Ishikawa (cell line): ENCODE data around the gene NGFR.

Experiments
- CEBPB ChIP-seq: IDR thresholded peaks from 2 replicates; pipeline ENCODE4 v1.6.1; 2012
- CREB1 ChIP-seq: IDR thresholded peaks from 2 replicates; pipeline ENCODE4 v1.6.1; 2012; ENCODE audit warnings: low read depth
- EGR1 ChIP-seq: IDR thresholded peaks from 2 replicates; pipeline ENCODE4 v1.6.1; 2012
- EP300 ChIP-seq: IDR thresholded peaks from 2 replicates; pipeline ENCODE4 v1.6.1; 2012; ENCODE audit warnings: borderline replicate concordance
- FOXM1 ChIP-seq: IDR thresholded peaks from 2 replicates; pipeline ENCODE4 v1.6.1; 2012; ENCODE audit warnings: low read depth, borderline replicate concordance
- MAX ChIP-seq: IDR thresholded peaks from 2 replicates; pipeline ENCODE4 v1.6.1; 2012
- NFIC ChIP-seq: IDR thresholded peaks from 2 replicates; pipeline ENCODE4 v1.6.1; 2012
- RAD21 ChIP-seq: IDR thresholded peaks from 2 replicates; pipeline ENCODE4 v1.6.1; 2012; ENCODE audit warnings: low read depth
- TAF1 ChIP-seq: IDR thresholded peaks from 2 replicates; pipeline ENCODE4 v1.6.1; 2012; ENCODE audit warnings: low read depth, mild to moderate bottlenecking
- TCF12 ChIP-seq: IDR thresholded peaks from 2 replicates; pipeline ENCODE4 v1.6.1; 2012; ENCODE audit warnings: low read depth
- TEAD4 ChIP-seq: IDR thresholded peaks from 2 replicates; pipeline ENCODE4 v1.6.1; 2012
- USF1 ChIP-seq: IDR thresholded peaks from 2 replicates; pipeline ENCODE4 v1.6.1; 2012
- YY1 ChIP-seq: IDR thresholded peaks from 2 replicates; pipeline ENCODE4 v1.6.1; 2012; ENCODE audit warnings: low read depth
- ZBTB7A ChIP-seq: IDR thresholded peaks from 2 replicates; pipeline ENCODE4 v1.6.1; 2012; ENCODE audit warnings: low read depth
- TF ChIP-seq, protein P1 (sequence below): IDR thresholded peaks from 2 replicates; pipeline ENCODE4 v1.6.1; 2012; ENCODE audit warnings: low read depth, mild to moderate bottlenecking

NGFR gene

GRCh38 chr17:49495842-49496182 lies 719 bp downstream of the NGFR start:
- TF ChIP-seq ZBTB7A (no peak), FOXM1 (no peak), CREB1 (no peak), RAD21 (no peak), EP300 (no peak), TAF1 (no peak), CEBPB (no peak), EGR1 (no peak), TCF12 (no peak), YY1 (no peak), NFIC (no peak), USF1 (no peak)
- TF ChIP-seq, protein P1, sequence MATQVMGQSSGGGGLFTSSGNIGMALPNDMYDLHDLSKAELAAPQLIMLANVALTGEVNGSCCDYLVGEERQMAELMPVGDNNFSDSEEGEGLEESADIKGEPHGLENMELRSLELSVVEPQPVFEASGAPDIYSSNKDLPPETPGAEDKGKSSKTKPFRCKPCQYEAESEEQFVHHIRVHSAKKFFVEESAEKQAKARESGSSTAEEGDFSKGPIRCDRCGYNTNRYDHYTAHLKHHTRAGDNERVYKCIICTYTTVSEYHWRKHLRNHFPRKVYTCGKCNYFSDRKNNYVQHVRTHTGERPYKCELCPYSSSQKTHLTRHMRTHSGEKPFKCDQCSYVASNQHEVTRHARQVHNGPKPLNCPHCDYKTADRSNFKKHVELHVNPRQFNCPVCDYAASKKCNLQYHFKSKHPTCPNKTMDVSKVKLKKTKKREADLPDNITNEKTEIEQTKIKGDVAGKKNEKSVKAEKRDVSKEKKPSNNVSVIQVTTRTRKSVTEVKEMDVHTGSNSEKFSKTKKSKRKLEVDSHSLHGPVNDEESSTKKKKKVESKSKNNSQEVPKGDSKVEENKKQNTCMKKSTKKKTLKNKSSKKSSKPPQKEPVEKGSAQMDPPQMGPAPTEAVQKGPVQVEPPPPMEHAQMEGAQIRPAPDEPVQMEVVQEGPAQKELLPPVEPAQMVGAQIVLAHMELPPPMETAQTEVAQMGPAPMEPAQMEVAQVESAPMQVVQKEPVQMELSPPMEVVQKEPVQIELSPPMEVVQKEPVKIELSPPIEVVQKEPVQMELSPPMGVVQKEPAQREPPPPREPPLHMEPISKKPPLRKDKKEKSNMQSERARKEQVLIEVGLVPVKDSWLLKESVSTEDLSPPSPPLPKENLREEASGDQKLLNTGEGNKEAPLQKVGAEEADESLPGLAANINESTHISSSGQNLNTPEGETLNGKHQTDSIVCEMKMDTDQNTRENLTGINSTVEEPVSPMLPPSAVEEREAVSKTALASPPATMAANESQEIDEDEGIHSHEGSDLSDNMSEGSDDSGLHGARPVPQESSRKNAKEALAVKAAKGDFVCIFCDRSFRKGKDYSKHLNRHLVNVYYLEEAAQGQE = no peak

DNA sequence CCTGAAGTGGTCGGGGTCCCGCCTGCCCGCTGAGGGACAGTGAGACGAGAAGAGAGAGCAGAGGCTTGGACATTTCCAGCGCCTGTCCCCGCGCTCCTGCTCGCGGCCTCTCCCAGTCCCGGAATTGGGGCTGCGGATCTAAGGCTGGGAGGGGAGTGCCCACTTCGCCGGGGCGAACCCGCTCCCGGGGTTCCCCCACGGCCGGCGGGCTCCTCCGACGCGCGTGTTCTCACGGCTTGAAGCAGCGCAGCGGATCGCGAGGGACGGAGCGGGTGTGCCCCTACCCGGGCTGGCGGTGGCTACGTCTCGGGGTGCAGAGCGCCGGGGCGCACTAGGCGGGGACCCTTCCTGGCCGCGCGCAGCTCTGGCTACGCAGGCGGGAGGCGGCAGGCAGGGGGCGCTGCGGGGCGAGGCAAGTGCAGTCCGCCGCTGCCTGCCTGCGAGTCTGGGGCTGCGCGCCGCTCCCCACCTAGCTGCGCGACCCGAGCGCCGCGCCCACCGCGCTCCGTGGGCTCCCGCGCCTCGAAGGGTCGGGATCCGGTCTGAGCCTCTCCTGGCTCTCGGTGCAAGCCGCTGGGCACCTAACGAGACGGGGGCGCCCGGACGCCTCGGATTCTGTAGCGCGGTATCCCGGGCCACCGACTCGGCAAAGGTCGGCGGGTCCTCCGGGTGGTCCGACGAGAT lies 1.2 kb downstream of the NGFR start:
- TF ChIP-seq RAD21 (peak; percentile 55; the same call in 1 of the 2 replicates), NFIC (no peak), ZBTB7A (peak; percentile 85)

DNA sequence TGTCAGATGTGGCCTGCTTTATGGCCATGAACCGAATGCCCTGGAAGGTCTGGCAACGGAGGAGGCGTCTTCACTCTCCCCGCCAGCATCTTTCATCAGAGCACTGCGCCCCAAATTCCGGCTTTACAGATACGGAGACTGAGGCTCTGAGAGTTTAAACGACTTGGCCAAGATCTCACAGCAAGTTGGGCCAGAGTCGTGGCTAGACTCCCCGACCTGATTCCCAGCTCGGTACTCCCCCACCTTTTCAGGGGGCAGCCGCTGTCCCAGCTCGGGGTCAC lies 1.7 kb downstream of the NGFR start:
- no peak for TF ChIP-seq YY1
- no peak for TF ChIP-seq TEAD4
- no peak for TF ChIP-seq NFIC
- TF ChIP-seq CEBPB = no peak

DNA sequence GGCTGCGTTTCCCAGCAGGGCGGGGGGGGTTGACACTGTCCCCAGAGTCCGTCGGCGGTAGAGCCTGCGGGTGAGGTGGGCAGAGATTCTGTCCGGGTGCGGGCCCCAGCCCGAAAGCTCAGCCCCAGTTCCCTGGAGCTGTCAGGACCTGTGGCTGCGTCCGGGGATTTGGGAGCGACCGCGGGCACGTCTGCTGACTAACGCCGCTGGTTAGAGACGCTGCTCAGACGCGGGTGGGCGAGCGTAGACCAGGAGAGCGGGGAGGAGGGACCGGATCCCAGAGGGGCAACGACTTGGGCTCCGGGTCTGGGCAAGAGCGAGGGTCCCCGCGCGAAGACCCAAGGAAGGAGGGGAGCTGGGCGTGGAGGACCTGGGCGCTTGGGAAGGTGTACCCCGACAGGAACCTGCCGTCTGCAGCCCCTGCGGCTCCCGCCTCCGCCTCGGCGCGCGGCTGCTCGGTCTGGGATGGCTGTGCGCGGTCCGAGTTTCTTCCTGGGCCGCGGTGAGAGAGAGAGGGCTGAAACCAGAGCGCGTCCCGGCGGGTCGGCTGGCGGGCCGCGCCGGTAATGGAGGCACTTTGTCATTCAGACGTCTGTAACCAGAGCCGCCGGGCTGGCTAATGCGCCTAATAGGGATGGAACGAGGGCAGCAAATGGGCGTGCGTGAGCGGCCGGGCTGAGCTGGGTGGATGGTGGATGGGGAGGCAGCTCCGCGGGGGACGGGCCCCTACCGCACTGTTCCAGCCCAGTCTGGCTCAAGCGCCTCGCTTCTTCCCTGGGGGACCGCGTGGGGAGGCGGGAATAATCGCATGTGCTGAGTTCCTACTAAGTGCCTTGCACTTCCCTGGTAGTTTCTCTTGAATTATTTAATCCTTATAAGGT lies 2.3 kb downstream of the NGFR start:
- TF ChIP-seq MAX = peak; percentile 56
- no peak for TF ChIP-seq CEBPB
- no peak for TF ChIP-seq FOXM1
- TF ChIP-seq EGR1 = peak; percentile 8; the same call in 1 of the 2 replicates
- no peak for TF ChIP-seq USF1
- no peak for TF ChIP-seq RAD21
- peak; percentile 27; the same call in 1 of the 2 replicates for TF ChIP-seq TEAD4
- TF ChIP-seq TCF12 = 0 out of 2 replicates have a peak, but pooled peaks have one; percentile 28
- peak; percentile 26; the same call in 1 of the 2 replicates for TF ChIP-seq NFIC
- TF ChIP-seq, protein P1 = no peak
- TF ChIP-seq YY1 = peak; percentile 51; the same call in 1 of the 2 replicates
- TF ChIP-seq CREB1 = 0 out of 2 replicates have a peak, but pooled peaks have one; percentile 16
- no peak for TF ChIP-seq EP300
- TF ChIP-seq ZBTB7A = peak; percentile 58; the same call in 1 of the 2 replicates
- no peak for TF ChIP-seq TAF1

- TF ChIP-seq EGR1 = no peak
- no peak for TF ChIP-seq TCF12
- no peak for TF ChIP-seq EP300
- no peak for TF ChIP-seq TEAD4
- no peak for TF ChIP-seq NFIC
- TF ChIP-seq, protein P1 = no peak
- TF ChIP-seq USF1 = no peak
- no peak for TF ChIP-seq TAF1
- no peak for TF ChIP-seq RAD21
- no peak for TF ChIP-seq ZBTB7A
- TF ChIP-seq FOXM1 = no peak
- TF ChIP-seq CEBPB = no peak
- no peak for TF ChIP-seq MAX
These were observed 3.0 kb downstream of the NGFR start for GRCh38 chr17:49498029-49498615.
